ENCODE measurements around the gene PNMA8A.

GRCh38 chr19:46492841-46493235 is 21.5 kb upstream of the PNMA8A start:
- TF ChIP-seq CEBPB (IDR thresholded peaks at IDR 0.05; ENCODE audit: low read depth, low read length) (no peak), CTCF (IDR thresholded peaks at IDR 0.05; ENCODE audit: control extremely low read depth in 1 of 3, insufficient read depth in 1 of 3, low read depth in 1 of 3, low read length in 3 of 3) (no peak), CREB1 (IDR thresholded peaks at IDR 0.05) (no peak), RNF2 (IDR thresholded peaks at IDR 0.05; ENCODE audit: borderline replicate concordance, low read depth, low read length, missing control alignments, poor library complexity, severe bottlenecking) (no peak), TAF1 (IDR thresholded peaks at IDR 0.05; ENCODE audit: low read depth, low read length) (no peak), MAX (IDR thresholded peaks at IDR 0.05) (peak; percentile 72; the same call in 1 of the 2 replicates), USF2 (IDR thresholded peaks at IDR 0.05; ENCODE audit: low read length) (no peak), EZH2 (IDR thresholded peaks at IDR 0.05; ENCODE audit: low read depth, low read length, severe bottlenecking) (no peak), POLR2AphosphoS5 (IDR thresholded peaks at IDR 0.05; ENCODE audit: low read depth, low read length) (no peak)

Measured in H1 (cell line).